ENCODE results near the gene GLCE. TPM values are rescaled to one million over a fixed set of nuclear protein-coding genes. Genes with fewer than 3 reads are reported as not detected.
"Not testable (repeated sequence)": the region's sequence is repeated elsewhere in the genome, so short reads cannot be mapped to it uniquely, and the experiment has no call there.

Gene GLCE
- total RNA-seq, 1 donor: 17.7 TPM

DNA sequence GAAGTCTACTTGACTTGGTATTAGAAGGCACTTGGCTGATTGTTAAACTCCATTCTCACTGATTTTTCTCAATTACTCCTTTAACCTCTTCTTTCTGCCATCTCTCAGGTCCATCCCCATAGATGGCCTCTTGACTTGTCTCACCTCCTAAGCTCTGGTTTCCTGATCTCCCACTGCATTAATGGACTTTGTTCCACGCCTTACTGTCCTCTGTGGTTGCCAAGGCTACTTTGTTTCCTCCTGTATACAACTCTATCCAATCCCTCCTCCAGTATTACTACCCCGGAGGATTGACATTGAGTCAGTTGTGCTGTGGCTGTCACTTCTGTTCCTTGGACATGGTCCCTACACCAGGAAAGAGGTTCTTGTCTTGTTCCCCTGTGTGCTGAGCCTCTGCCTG lies 10.6 kb upstream of the GLCE start:
- no peak overlapping the region for H3K4me3 ChIP-seq (ENCODE audit: low read depth, low read length)
- TF ChIP-seq, protein P1, sequence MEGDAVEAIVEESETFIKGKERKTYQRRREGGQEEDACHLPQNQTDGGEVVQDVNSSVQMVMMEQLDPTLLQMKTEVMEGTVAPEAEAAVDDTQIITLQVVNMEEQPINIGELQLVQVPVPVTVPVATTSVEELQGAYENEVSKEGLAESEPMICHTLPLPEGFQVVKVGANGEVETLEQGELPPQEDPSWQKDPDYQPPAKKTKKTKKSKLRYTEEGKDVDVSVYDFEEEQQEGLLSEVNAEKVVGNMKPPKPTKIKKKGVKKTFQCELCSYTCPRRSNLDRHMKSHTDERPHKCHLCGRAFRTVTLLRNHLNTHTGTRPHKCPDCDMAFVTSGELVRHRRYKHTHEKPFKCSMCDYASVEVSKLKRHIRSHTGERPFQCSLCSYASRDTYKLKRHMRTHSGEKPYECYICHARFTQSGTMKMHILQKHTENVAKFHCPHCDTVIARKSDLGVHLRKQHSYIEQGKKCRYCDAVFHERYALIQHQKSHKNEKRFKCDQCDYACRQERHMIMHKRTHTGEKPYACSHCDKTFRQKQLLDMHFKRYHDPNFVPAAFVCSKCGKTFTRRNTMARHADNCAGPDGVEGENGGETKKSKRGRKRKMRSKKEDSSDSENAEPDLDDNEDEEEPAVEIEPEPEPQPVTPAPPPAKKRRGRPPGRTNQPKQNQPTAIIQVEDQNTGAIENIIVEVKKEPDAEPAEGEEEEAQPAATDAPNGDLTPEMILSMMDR (IDR thresholded peaks at IDR 0.05; ENCODE audit: insufficient read depth, low read depth, low read length): no peak
- no peak for DNase-seq (ENCODE audit: low read depth)

DNA sequence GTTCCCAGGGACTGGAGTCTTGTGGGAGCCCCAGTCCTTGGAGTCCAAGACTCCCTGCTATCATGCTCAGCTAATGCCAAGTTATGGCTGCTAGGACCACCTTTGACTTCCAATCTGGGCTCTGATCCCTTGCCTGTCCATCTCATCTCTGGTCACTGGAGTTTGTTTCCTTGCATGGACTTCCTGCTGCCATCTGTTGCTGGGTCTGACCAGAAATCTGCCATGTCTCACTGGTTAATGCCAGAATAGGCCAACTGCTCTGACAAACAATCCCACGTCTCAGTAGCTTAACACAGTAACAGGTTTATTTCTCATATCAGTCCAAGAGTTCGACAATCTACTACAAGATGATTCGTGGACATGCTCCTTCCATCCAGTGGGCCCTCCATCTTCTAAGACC lies 10.1 kb upstream of the GLCE start:
- TF ChIP-seq, protein P1 (IDR thresholded peaks at IDR 0.05; ENCODE audit: insufficient read depth, low read depth, low read length): no peak
- no peak for DNase-seq (ENCODE audit: low read depth)
- H3K4me3 ChIP-seq (ENCODE audit: low read depth, low read length): no peak overlapping the region

DNA sequence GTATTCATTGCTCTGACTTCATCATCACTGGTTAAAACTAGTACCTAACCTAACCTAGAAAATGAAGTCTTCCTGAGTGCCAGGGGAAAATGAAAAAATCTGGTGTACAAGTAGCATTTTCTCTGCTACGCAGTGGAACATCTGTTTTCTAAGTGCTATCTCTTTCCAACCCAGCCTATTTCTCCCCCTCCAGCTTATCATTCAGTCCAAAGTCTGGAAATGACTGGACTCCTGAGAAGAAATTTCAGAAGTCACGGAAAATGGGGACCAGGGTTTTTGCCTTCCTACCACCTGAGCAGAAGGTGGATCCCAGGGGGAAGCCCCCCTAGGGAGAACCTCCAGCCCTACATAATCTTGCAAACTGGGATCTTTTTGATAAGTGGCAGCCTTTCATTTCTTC lies 9.6 kb upstream of the GLCE start:
- H3K4me3 ChIP-seq (ENCODE audit: low read depth, low read length): no peak overlapping the region
- TF ChIP-seq, protein P1 (IDR thresholded peaks at IDR 0.05; ENCODE audit: insufficient read depth, low read depth, low read length): no peak
- DNase-seq (ENCODE audit: low read depth): no peak

DNA sequence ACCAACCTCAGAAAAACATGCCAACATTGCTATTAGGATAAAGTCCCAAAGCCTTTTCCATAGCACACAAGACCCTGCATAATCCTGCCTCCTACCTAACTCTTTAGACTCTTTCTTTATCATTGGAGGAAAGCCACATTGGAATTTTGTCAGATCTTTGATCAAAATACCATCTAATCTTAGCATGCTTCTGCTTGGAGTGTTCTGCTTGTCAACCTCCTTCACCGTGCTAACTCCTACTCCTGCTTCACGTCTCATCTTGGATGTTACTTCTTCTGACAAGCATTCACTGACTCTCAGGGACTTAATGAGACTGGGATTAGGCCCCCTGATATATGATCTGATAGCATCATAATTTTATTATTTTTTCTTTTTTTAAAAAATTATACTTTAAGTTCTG lies 7.4 kb upstream of the GLCE start:
- no peak for DNase-seq (ENCODE audit: low read depth)
- no peak overlapping the region for H3K4me3 ChIP-seq (ENCODE audit: low read depth, low read length)
- TF ChIP-seq, protein P1 (IDR thresholded peaks at IDR 0.05; ENCODE audit: insufficient read depth, low read depth, low read length): no peak

DNA sequence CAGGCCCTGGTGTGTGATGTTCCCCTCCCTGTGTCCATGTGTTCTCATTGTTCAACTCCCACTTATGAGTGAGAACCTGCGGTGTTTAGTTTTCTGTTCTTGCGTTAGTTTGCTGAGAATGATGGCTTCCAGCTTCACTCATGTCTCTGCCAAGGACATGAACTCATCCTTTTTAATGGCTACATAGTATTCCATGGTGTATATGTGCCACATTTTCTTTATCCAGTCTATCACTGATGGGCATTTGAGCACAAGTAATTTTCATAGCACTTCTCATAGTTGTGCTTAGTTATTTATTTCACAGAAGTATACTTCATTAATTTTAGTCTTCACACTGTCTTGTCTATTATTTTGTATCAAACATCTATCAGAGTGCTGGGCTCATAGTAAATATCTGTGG lies 6.8 kb upstream of the GLCE start:
- H3K4me3 ChIP-seq (ENCODE audit: low read depth, low read length); DNase-seq (ENCODE audit: low read depth): not testable (repeated sequence)

DNA sequence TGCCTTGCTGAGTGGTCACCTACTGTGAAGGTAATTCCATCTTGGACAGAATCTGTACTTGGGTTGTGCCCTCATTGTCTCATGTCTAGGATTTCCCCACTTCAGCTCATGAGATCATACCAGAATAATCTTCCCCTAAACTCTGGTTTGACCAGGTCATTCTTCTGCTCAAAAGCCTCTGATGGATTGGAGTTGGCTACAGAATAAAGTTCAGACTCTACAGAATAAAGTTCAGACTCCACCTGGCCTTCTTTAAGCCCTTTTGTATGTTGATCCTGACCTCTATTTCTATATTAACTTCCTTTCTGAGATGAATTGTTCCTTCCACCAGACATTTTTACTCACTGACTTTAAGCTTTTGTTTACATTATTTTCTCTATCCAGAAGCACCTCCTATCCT lies 6.4 kb upstream of the GLCE start:
- no peak overlapping the region for H3K4me3 ChIP-seq (ENCODE audit: low read depth, low read length)
- peak; percentile 19 for DNase-seq (ENCODE audit: low read depth)
- TF ChIP-seq, protein P1 (IDR thresholded peaks at IDR 0.05; ENCODE audit: insufficient read depth, low read depth, low read length): no peak

DNA sequence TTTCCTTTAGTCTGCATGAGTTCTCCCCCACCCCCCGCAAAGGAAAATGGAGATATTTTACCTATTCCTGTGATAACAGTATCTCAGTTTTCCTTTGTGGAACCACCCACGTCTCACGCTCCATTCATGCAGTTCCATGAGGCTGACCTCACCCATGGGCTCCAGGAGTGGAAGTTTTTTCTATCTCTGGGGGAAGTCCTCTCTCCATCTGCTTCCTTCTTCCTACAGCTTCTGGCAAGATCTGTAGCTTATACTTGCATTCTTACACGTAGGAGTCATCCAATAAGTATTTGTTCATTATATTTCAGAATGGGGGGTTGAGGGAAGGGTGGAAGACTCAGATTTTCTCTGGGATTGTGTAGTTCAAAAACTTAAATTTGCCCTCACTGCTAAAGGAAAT lies 5.8 kb upstream of the GLCE start:
- DNase-seq (ENCODE audit: low read depth): peak; percentile 52
- no peak overlapping the region for H3K4me3 ChIP-seq (ENCODE audit: low read depth, low read length)
- TF ChIP-seq, protein P1 (IDR thresholded peaks at IDR 0.05; ENCODE audit: insufficient read depth, low read depth, low read length): no peak

All from fibroblast of villous mesenchyme (primary cell).